HG03196 (cell line): ENCODE measurements around the gene UBXN11.

ENCODE experiments used
- ATAC-seq: cut with Tn5 transposase; IDR thresholded peaks from one replicate; pipeline ENCODE4 v1.9.1; 2021; ENCODE audit not compliant: unreplicated experiment

The UBXN11 gene, protein sequence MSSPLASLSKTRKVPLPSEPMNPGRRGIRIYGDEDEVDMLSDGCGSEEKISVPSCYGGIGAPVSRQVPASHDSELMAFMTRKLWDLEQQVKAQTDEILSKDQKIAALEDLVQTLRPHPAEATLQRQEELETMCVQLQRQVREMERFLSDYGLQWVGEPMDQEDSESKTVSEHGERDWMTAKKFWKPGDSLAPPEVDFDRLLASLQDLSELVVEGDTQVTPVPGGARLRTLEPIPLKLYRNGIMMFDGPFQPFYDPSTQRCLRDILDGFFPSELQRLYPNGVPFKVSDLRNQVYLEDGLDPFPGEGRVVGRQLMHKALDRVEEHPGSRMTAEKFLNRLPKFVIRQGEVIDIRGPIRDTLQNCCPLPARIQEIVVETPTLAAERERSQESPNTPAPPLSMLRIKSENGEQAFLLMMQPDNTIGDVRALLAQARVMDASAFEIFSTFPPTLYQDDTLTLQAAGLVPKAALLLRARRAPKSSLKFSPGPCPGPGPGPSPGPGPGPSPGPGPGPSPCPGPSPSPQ

DNA sequence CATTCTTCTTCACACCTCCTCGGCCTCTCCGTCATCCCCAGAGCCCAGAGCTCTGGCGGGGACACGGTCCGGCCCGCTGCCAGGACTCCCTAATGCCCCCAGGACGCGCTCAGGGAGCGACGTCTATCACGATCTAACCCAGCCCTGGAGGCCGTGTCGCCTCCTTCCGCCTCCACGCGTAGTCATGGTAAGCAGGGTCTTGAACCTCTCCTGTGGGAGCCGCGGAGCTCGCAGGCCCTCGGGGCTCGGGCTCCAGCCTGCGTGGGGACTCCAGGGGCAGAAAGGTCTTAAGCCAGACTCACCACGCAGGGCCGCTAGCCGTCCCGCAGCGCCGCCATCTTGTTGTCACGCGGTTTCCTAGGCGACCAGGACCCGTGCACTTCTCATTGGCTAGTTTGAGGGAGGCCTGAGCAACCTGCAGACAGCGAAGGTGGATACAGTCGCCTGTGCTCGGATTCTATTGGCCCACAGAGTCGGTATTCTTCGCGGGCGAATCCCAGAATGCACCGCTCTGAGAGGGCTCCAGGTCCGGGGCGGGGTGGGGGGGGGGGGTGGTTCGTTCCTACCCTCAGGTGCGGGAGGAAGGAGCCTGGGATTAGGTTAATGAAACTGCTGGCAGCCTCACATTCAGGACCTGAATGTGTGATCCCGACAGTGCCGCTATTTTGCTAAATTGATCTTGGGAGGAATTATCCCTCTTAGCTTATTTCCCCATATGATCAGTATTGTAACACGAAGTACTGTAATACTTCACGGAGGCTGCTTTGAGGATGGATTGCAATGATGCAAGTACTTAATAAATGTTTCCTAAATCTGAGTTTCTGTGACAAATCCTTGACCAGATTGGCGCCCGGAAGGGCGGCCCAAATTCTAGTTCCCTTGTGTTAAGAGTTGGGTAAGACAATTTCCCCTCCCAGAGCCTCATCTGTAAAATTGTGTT lies at the start of gene UBXN11:
Gene UBXN11, minus strand, starts transcription at position 347 of the 940 bp plus-strand sequence. CDS start 3,753 bp downstream, outside the sequence.
- peak; percentile 91 for ATAC-seq

DNA sequence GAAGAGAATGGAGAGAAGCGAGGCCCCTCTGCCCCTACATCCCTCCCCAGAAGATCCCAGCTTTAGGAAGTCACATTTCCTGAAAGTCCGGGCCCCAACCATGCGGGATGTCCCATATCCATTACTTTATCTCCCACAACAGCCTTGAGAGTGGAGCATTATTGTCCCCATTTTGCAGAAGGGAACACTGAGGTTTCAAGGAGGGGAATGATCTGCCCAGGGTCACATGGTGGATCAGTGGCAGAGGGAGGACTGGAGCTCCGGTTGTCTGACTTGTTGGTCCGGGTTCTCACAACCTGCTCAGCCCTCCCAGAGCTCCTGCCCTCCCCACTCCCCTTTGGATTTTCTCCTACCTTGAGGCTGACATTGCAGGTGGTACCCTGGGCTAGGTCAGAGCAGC lies 49.7 kb upstream of the UBXN11 start:
- ATAC-seq: no peak

DNA sequence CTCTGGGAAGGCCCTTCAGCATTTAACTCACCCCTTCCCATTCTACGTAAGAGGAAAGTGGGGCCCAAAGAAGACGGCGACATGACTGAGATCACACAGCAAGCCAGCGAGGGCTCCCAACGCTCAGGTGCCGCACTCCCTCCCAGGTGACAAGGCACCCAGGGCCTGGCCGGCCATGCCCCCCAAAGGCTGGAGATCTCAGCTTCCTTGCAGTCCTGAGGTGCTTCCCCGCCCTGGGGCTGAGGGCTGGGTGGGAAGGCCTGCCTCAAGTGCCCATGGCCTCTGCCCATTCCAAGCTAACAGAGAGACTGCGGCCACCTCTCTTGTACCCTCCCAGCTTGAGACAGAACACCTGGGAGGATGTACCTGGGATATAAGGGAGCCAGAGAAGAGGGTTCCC lies 48.5 kb upstream of the UBXN11 start:
- no peak for ATAC-seq

DNA sequence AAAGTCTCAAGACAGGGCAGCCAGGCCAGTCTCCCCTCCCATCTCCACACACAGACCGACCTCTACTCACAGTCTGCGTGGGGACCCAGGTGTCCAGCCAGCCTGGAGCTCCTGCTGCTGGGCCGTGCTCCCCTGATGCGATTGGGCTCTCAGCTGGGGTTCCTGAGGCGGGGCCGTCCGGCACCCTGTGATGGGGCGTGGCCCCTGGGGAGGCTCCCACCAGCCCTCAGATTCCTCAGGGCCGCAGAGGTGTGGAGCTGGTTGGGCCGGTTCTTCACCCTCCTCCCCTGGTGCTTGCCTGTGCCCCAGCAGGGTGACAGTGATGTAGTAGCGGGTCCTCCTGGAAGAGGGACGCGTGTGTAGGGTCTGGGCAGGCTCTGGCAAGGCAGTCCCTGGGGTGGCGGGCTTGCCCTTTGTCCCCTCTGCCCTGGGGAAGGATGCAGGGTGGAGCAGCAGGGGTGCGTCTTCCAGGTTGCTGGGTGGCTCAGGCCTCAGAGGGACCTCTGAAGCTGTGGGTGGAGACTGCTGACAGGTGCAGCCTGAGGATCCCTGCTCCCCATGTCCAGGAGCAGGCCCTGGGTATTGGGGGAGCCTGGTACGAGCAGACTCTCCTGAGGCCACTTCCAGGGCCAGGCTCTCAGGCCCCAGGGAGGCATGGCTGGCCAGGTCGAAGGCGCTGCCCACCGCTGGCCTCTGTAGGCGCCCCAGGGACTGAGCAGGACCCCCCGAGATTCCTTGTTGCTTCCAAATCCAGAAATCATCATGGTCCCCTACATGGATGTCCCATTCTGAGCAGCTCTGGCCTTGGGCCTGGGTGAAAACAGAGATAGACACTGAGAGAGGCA lies 47.8 kb upstream of the UBXN11 start, which contains the start of gene CRYBG2:
Gene CRYBG2, minus strand, starts transcription at position 155 of the 845 bp plus-strand sequence. CDS start 7,473 bp downstream, outside the sequence.
- no peak for ATAC-seq

DNA sequence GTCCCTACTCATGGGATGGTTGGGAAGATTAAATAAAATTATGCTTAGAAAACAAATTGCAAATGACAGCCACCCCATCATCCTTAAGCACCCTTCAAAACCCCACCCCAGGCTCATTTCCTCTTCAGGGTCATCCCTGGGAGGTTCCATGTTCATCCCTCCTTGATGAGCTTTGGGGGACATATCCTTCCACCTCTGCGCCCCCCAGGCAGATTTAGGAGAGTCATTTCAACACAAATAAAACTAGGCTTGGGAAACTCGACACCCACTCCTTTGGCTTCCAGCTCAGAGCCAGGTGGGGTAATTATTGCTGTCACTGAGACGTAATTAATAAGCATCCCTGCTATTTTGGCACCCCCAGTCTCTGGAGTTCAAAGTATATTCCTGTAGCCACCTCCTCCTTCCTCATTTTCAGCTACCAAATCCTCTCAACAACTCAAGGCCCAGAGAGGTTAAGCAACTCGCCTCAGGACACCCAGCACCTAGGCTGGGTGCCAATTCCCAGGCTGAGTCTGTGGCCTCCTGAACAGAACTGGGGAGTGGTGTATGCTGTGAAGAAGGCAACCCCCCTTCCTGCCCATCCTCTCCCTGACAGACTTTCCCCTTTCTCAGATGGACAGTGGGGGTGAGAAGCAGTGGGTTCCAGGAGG lies 46.9 kb upstream of the UBXN11 start:
- no peak for ATAC-seq

DNA sequence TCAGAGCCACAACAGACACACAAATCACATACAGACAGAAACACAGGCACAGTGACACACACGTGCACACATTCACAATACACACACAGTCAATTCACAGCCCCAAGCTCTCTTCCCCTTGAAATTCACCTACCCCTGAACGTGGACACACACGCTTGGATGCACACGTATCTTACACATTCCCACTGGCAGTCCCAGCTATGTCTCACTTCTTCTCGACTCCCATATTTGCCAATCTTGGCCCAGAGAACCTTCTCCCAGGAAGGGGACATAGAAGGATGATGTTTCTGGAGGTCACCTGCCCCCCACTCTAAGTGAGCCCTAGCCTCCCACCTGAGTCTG lies 45.9 kb upstream of the UBXN11 start:
- no peak for ATAC-seq

DNA sequence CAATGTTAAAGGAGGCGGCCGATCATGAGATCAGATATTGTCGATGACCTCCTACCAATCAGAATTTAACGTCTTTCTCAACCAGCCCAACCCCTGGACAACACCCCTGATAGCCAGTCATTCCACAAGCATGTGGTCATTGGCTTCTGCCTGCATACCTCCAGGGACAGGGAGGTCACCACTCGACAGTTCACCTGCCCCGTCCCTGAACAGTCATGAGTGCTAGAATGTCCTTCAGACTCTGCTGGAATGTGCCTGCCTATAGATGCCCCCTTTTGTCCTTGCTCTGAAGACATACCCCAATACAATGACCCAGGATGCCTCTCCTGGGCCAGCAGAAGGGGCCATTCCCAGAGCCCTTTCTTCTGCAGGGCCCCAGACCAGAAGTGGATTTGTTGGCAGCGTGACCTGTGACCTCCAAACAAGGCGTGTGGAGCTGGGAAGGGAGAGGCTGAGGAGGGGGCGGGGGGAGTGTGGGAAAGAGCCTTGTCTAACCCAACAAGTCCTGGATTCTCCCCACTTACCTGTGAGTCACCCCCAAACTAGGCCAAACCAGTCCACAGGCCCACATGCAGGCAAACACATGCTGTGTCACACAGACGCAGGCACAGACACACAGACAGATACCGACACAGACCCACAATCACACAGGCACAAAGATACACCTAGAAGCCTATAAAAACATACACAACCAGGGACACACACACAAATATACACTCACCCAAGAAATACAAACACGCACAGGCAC lies 45.3 kb upstream of the UBXN11 start:
- no peak for ATAC-seq

DNA sequence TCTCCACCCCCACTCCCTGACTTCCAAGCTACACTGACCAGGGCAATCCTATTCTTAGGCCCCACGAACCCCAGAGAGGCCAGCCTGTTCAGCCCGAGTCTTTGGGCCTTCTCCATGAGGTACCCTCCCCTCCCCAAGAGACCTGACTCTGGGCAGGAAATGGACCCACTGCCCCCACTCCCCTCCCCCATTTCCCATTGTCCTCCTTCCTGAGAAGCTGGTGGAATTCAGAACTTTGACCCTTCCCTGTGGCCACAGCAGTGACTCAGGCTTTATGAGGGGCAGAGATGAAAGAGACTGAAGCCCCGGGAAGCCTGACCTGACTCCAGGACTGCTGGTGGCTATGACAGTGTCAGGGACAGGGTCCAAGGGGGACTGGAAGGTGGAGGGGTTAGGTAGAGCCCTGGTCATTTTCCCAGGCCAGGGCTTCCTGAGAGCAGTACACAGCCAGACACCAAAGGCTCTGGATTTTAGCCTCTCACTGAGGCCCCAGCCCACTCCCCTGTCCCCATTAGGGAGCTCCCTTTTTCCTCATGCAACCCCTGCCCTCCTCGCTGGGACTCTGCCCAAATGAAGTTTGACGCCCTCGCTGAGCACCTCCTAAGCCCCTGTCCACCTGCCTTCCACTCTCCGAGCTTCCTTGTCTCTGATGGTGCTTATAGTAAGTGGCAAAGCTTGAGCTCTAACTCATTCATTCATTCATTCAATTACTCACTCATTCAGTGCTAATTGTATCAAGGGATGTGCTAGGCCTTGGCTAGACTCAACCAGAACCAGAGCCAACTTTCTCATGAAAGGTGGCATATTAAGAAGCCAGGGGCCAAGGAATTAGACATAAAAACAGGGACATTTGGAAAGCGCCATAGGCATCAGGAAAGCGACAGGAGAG lies 44.5 kb upstream of the UBXN11 start:
- ATAC-seq: no peak

DNA sequence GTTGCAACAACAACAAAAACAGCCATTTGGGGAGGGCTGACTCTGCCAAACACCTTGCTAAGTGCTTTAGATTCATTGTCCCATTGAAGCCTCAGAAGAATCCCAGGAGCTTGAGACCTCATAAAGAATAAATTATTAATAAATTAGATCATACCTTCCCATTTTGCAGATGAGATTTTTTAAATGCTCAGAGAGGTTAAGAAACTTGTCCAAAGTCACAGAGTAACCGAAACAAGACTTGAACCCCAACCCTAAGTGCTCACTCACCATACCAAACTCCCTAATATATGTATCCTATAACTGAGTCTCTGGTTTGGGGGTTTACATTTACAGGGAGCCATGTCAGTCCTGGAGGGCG lies 43.9 kb upstream of the UBXN11 start:
- no peak for ATAC-seq

DNA sequence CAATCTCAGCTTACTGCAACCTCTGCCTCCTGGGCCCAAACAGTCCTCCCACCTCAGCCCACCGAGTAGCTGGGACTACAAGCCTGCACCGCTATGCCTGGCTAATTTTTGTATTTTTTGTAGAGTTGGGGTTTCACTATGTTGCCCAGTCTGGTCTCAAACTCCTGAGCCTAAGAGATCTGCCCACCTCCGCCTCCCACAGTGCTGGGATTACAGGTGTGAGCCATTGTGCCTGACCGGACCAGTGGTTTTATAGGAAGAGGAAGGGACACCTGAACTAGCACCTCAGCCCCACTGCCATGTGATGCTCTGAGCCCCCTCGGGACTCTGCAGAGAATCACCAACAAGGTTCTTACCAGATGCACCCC lies 43.4 kb upstream of the UBXN11 start:
- ATAC-seq: no peak

DNA sequence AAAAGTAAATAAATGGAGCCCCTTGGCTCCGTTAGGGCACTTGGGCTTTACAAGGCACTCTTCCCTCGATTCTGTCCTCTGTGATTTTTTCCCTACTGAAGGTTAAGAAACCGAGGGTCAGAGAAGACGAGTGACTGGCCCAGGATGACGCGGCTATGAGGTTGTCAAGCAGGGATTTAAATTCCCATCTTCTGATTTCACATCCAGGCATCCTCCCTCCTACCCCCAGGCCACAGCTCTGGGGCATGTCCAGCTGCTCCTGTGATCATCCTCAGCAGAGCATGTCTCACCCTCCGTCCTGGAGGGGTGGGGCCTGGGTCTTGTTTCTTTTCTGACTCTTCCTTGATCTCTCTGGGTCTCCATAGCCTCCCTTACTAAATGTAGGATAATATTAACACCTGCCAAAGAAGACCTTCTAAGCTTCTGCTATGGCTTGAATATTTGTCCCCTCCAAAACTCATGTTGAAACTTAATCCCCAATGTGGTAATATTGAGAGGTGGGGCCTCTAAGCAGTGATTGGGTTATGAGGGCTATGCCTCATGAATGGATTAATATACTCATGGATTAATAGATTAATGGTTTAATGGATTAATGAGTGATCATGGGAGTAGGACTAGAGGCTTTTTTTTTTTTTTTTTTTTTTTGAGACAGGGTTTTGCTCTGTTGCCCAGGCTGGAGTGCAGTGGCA lies 42.9 kb upstream of the UBXN11 start:
- no peak for ATAC-seq

DNA sequence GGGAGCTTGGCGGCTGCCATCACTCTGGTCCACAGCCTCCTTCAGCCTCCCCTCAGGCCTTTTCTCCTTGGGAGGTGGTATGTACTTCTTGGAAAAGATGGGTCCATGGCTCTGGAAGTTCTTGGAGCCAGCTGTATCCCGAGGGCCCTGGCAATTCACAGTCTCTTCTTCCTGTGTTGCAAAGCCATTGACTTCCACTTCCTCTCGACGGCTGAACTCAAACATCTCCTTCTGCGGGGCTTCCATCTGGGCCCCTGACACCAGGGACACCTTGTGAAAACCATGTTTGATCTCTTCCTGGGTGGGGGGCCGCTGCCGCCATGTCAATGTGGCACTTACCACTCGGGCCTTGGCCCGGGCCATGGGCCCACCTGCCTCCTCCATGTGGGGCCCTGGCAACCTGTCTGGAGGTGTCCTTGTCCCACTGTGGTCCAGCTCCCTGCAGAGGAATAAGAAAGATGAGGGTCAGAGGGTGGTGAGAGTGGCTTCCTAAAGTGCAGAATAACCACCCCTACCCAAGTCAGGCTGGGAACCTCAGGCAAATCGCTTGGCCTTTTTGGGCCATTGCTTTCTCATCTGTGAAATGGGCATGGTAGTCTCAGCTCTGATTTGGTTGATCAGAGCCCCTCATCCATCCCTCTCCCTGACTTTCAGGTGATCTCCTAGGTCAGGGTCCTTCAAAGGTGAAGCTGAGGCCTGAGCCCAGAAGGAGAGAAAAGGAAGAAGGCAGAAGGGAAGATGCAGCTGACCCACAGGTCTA lies 40.0 kb upstream of the UBXN11 start:
- ATAC-seq: no peak

DNA sequence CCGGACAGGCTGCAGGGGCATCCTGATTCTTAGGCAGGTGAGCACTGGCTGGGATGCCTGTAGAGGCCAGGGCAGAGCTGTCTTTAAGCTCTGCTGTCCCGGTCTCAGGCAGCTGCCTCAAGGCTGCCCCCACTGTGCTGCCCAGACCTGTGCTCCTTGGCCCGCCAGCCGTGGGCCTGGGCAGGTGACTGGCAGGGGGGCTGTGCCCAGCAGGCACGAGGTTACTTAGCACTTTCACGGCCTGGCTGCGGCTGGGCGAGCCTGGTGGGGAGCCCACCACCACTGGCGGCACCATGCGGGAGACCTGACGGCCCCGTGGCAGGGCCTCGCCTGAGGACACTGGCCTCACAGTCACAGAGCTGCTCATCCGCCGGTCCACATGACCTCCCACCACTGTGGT lies 39.3 kb upstream of the UBXN11 start:
- no peak for ATAC-seq

DNA sequence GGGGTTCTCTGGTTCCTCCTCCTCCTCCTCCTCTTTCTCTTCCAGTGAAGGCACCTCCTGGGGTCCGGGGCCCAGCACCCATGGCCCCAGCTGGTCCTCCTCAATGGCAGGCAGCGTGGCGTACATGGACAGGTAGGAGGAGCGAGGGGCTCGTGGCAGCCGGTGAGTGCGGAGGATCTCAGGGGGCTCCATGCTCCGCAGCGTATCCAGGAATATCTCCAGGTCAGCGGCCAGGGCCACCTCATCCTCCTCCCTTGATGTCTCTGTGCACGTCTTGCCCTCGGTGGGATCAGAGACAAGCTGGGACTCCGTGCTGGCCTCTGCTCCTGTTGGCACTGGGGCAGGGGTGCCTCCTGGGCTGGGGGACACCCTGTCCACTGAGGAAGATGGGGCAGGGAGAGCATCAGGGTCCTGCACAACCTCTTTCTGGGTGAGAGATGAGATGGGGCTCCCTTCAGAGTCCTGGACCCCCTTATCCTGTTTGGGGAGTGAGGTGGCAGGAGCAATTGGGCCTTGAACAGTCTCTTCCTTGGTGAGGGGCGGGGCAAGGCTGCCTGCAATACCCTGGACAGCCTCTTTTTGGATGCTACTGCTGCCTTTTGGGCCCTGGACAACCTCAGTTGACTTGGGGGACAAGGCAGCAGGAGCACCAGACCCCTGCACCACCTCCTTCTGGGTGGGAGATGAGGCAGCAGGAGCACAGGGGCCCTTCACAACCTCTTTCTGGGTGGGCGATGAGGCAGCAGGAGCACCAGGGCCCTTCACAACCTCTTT lies 37.9 kb upstream of the UBXN11 start:
- no peak for ATAC-seq

DNA sequence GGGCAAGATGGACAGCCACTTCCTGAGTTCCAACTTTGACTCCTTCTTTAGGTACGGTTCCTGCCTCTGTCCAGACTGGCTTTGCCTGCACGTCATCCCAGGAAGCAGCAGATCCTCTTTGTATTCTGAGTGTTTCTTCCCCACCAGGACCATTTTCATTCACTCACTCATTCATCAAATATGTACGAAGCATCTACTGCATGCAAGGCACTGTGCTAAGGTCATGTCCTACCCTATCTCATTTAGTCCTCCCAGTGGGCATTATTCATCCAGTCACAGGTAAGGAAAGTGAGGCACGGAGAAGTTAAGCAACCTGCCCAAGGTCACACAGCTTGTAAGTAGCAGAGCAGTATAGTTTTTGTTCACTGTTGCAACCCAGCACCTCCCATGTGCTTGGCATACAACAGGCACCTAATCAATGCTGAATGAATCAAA lies 33.6 kb upstream of the UBXN11 start:
- ATAC-seq: no peak

DNA sequence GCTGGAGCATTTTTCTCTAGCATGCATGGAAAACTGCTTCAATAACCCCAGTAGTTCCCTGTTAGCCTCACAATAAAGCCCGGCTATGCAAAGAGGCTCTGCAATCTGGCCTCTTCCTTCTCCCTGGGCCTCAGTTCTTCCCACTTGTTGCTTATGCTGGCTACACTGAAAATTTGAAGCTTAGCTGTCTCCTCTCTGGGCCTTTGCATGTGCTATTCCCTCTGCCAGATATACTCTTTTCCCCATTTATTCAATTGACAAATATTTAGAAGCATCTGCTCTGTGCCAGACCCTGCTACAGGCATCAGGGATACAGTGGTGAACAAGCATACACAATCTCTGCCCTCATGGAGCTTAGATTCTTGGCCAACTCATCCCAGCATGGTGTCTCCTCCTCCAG lies 32.2 kb upstream of the UBXN11 start:
- no peak for ATAC-seq

DNA sequence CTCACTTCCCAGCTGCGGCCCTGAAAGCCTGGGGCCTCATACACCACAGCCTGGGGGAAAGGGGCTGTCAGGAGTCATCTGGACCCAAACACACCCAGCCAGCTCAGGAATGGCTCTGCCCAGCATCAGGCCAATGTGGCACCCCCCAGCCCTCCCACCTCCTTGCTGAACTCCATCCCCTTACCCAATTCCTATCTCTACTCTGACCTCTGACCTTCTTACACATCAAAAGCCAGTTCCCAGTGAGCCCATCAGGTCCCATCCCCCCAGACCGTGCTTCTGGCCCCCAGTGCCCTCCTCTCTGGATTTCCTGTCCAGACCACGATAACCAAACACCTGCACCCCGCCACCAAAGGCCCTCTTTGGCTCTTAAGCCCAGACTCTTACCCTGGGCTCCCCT lies 31.2 kb upstream of the UBXN11 start:
- no peak for ATAC-seq
